Fibroblast of the aortic adventitia (primary cell): ENCODE data around the gene KMT5C. TPM values are rescaled to one million over a fixed set of nuclear protein-coding genes. Genes with fewer than 3 reads are reported as not detected.

Experiments used
- DNase-seq: peaks from one replicate; pipeline ENCODE4 v3.0.0-alpha.2; 2010; ENCODE audit warnings: low read depth
- H3K4me3 ChIP-seq: 2 replicates; pipeline ENCODE4 v1.5.1; 2011; ENCODE audit warnings: low read depth, mild to moderate bottlenecking, control low read depth, low read length, moderate library complexity
- total RNA-seq: library from RNA; depleted of rRNA; stranded (reverse); fragments of >200 nt; gene quantifications from 2 replicates; pipeline ENCODE4 v1.2.3, GENCODE V29; 2012; ENCODE audit warnings: low replicate concordance
- TF ChIP-seq, protein P1 (sequence below): IDR thresholded peaks from 2 replicates; pipeline ENCODE4 v1.5.1; 2011; ENCODE audit warnings: mild to moderate bottlenecking, low read length, control low read depth, inconsistent platforms; ENCODE audit not compliant: insufficient read depth

The KMT5C gene
- total RNA-seq, 1 donor = 6.7 TPM

DNA sequence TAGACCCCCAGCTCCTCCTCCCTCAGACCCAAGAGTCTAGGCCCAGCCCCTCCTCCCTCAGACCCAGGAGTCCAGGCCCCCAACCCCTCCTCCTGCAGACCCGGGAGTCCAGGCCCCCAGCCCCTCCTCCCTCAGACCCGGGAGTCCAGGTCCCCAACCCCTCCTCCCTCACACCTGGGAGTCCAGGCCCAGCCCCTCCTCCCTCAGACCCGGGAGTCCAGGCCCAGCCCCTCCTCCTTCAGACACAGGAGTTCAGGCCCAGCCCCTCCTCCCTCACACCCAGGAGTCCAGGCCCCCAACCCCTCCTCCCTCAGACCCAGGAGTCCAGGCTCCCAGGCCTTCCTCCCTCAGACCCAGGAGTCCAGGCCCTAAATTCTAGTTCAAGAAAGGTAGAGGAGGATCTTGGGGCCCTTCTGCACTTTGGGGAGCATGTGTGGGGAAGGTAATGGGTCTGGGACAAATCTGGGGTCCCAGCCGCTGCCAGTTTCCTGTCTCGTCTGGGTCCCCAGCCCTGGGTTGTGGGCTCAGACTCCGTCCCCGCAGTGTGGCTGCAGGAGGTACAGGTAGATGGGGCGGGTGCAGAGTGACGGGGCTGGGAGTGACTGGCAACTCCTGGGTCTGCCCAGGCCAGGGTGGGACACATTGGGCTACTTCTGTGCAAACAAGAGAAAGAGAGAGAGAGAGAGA, 33.8 kb downstream of the KMT5C start:
- TF ChIP-seq, protein P1, sequence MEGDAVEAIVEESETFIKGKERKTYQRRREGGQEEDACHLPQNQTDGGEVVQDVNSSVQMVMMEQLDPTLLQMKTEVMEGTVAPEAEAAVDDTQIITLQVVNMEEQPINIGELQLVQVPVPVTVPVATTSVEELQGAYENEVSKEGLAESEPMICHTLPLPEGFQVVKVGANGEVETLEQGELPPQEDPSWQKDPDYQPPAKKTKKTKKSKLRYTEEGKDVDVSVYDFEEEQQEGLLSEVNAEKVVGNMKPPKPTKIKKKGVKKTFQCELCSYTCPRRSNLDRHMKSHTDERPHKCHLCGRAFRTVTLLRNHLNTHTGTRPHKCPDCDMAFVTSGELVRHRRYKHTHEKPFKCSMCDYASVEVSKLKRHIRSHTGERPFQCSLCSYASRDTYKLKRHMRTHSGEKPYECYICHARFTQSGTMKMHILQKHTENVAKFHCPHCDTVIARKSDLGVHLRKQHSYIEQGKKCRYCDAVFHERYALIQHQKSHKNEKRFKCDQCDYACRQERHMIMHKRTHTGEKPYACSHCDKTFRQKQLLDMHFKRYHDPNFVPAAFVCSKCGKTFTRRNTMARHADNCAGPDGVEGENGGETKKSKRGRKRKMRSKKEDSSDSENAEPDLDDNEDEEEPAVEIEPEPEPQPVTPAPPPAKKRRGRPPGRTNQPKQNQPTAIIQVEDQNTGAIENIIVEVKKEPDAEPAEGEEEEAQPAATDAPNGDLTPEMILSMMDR = no peak
- no peak for DNase-seq
- no peak overlapping the region for H3K4me3 ChIP-seq

DNA sequence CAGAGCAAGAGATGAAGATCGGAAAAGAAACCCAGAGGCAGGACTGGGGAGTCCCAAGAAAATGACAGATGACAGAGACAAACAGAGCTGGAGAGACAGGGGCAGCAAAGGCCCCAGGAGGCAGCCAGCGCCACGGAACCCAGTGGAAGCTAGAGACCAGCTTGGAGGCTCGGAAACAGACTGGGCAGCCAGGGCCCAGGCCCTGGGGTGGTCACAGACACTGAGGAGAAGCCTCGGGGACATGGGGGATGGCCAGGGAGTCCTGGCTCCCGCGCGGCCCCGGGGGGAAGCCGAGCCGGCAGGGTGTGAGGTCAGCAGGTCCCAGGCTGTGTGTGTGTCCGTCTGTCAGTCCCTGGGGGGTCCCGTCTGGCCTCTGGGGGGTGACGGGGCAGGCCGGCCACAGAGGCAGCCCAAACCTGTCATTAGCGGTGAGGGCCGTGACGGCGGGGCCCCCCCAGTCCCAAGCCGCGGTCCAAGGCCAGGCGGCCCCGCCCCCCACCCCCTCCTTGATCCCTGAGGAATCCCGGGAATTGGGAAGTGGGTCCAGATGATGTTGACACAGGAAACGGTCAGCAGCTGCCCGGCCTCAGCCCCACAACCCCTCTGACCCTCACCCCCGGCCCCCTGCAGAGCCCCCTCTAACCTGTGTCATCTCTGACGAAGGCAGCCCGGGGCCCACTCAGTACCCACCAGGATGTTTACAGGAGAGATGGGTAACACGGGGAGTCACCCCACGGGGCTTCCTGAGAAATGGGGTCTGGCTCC, 34.5 kb downstream of the KMT5C start:
- TF ChIP-seq, protein P1 = no peak
- DNase-seq = peak; percentile 43
- H3K4me3 ChIP-seq = no peak overlapping the region

DNA sequence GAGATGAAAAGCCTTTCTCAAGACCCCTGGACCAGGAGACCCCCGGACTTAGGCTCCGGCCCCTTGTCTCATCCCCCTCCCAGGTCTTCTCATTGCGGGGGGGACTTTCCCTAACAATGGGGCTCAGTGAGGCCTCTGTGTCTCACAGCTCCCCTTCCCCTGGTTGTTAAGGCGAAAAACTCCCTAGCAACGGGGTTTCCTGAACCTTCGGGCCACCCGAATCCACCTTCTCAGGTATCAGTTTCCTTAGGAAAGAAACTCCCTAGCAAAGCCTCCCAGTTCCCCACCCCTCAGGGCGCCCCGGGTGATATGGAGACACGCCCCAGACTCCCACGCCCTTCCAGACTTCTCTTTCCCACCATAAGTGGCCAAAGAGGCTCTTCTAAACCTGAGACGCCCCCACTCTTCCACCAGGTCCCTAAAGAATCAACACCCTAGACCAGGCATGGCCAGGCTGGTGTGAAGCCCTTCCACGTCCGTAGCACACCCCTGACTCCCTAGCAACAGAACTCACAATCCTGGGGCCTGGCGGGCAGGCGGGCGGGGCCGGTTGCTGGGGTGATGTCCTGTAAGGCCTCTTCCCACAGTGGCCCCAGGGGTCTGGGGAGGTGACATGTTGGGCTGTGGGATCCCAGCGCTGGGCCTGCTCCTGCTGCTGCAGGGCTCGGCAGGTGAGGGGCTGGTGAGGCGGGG, 36.7 kb downstream of the KMT5C start, which contains the start of gene TMEM190:
Gene TMEM190 (plus strand): TSS at position 586 of the 693 bp plus-strand sequence. CDS start 28 bp downstream, at position 614.
- TF ChIP-seq, protein P1 = no peak
- H3K4me3 ChIP-seq = no peak within 1 kb of the TSS
- no peak for DNase-seq

DNA sequence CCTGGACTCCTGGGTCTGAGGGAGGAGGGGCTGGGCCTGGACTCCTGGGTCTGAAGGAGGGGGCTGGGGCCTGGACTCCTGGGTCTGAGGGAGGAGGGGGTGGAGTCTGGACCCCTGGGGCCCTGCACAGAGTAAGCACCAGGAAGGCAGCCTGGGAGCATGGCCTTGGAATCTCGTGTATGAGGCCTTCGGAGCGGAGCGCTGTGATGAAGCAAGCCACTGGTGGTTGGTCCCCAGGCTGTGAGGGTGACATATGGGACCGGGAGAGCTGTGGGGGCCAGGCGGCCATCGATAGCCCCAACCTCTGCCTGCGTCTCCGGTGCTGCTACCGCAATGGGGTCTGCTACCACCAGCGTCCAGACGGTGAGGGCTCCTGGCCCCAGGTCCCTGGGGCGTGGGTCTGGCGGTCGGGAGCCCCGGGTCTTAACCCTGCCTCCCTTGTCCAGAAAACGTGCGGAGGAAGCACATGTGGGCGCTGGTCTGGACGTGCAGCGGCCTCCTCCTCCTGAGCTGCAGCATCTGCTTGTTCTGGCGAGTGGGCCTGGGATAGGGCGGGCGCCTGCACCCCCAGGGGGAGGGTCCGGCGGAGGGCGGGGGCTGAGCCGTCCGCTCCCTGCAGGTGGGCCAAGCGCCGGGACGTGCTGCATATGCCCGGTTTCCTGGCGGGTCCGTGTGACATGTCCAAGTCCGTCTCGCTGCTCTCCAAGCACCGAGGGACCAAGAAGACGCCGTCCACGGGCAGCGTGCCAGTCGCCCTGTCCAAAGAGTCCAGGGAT, 37.9 kb downstream of the KMT5C start:
- TF ChIP-seq, protein P1 = no peak
- DNase-seq = no peak
- H3K4me3 ChIP-seq = no peak overlapping the region

DNA sequence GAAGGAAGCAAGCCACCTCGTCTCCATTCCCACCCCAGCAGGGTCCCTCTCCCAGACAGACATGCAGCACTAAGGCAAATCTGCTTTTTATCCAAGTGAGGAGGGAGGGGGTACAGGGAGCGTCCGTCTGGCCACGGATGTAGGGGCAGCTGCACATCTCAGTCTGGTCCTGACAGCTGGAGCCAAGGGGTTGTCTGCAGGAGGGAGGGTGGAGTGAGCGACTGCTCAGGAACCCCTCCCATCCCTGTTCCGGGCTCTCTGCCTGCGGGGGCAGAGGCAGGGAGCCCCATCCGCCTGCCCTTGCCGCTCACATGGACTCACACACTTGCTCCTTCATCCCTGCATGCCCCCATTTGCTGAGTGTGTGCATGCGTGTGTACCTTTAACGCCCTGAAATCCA, 39.5 kb downstream of the KMT5C start:
- H3K4me3 ChIP-seq = no peak overlapping the region
- TF ChIP-seq, protein P1 = no peak
- no peak for DNase-seq

DNA sequence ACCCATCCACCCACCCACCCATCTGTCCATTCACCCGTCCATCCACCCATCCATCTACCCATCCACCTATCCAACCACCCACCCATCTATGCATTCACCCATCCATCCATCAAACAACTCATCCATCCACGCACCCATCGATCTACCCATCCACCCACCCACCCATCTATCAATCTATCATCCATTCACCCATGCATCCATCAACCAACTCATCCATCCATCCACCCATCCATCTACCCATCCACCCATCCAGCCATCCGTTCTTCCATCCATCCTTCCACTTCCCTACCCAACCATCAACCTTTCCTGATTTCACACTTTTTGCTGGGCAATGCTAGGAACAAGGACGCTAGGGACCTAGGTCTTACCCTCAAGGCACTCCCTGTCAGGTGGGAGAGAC, 42.3 kb downstream of the KMT5C start:
- TF ChIP-seq, protein P1 = no peak
- no peak for DNase-seq

More for the DNA sequence above, 42.3 kb downstream of the KMT5C start:
- H3K4me3 ChIP-seq = no peak overlapping the region
